ENCODE measurements around the gene TTC7B.

Gene TTC7B

GRCh38 chr14:90609376-90609775 is 206.9 kb downstream of the TTC7B start:
- Histone ChIP-seq H3K4me3 (ENCODE audit: low read depth, low read length, poor library complexity, severe bottlenecking) (no peak overlapping the region), H3K36me3 (ENCODE audit: insufficient read depth, low read length) (no peaks in the 10 kb centered on the region), H3K4me1 (ENCODE audit: insufficient read depth, low read length, severe bottlenecking) (no peaks in the 10 kb centered on the region), H3K27ac (ENCODE audit: low read depth, low read length, poor library complexity, severe bottlenecking) (no peak overlapping the region), H3K4me2 (ENCODE audit: low read length) (no peak overlapping the region), H3K27me3 (ENCODE audit: insufficient read depth, low read length) (no peaks in the 10 kb centered on the region), H3K9me3 (ENCODE audit: low read length) (no peaks in the 10 kb centered on the region), H3F3A (ENCODE audit: insufficient read depth, low read length) (no peaks in the 10 kb centered on the region), H2AFZ (ENCODE audit: low read length) (no peak overlapping the region), H3K9ac (ENCODE audit: low read length) (no peak overlapping the region), H3K9me2 (ENCODE audit: low read depth, low read length) (no peaks in the 10 kb centered on the region), H3K79me2 (ENCODE audit: insufficient read depth, low read length) (no peaks in the 10 kb centered on the region), H4K20me1 (ENCODE audit: insufficient read depth, low read length) (no peaks in the 10 kb centered on the region)
- TF ChIP-seq CTCF (IDR thresholded peaks at IDR 0.05; ENCODE audit: low read length) (no peak), EZH2 (IDR thresholded peaks at IDR 0.05; ENCODE audit: borderline replicate concordance, low read length) (no peak)

- Histone ChIP-seq H2AFZ (ENCODE audit: low read length) (no peak overlapping the region), H3K4me1 (ENCODE audit: insufficient read depth, low read length, severe bottlenecking) (no peaks in the 10 kb centered on the region), H3K79me2 (ENCODE audit: insufficient read depth, low read length) (no peaks in the 10 kb centered on the region), H3K36me3 (ENCODE audit: insufficient read depth, low read length) (no peaks in the 10 kb centered on the region), H3K4me3 (ENCODE audit: low read depth, low read length, poor library complexity, severe bottlenecking) (no peak overlapping the region), H4K20me1 (ENCODE audit: insufficient read depth, low read length) (no peaks in the 10 kb centered on the region), H3K27me3 (ENCODE audit: insufficient read depth, low read length) (no peaks in the 10 kb centered on the region), H3F3A (ENCODE audit: insufficient read depth, low read length) (no peaks in the 10 kb centered on the region), H3K9me3 (ENCODE audit: low read length) (no peaks in the 10 kb centered on the region), H3K27ac (ENCODE audit: low read depth, low read length, poor library complexity, severe bottlenecking) (no peak overlapping the region), H3K9ac (ENCODE audit: low read length) (no peak overlapping the region), H3K9me2 (ENCODE audit: low read depth, low read length) (no peaks in the 10 kb centered on the region), H3K4me2 (ENCODE audit: low read length) (no peak overlapping the region)
- no peak for TF ChIP-seq EZH2 (IDR thresholded peaks at IDR 0.05; ENCODE audit: borderline replicate concordance, low read length)
- TF ChIP-seq CTCF (IDR thresholded peaks at IDR 0.05; ENCODE audit: low read length), result no peak
These were observed 207.3 kb downstream of the TTC7B start for GRCh38 chr14:90608929-90609341.

GRCh38 chr14:90608281-90608680 is 207.9 kb downstream of the TTC7B start:
- no peaks in the 10 kb centered on the region for H3K9me2 ChIP-seq (ENCODE audit: low read depth, low read length)
- no peak overlapping the region for H3K4me3 ChIP-seq (ENCODE audit: low read depth, low read length, poor library complexity, severe bottlenecking)
- no peak for TF ChIP-seq EZH2 (IDR thresholded peaks at IDR 0.05; ENCODE audit: borderline replicate concordance, low read length)
- no peak for TF ChIP-seq CTCF (IDR thresholded peaks at IDR 0.05; ENCODE audit: low read length)
- H3K4me2 ChIP-seq (ENCODE audit: low read length), result no peak overlapping the region
- no peaks in the 10 kb centered on the region for H3K36me3 ChIP-seq (ENCODE audit: insufficient read depth, low read length)
- H3K9ac ChIP-seq (ENCODE audit: low read length), result no peak overlapping the region
- H3K4me1 ChIP-seq (ENCODE audit: insufficient read depth, low read length, severe bottlenecking), result no peaks in the 10 kb centered on the region
- H3F3A ChIP-seq (ENCODE audit: insufficient read depth, low read length), result no peaks in the 10 kb centered on the region
- H2AFZ ChIP-seq (ENCODE audit: low read length), result no peak overlapping the region
- H3K27ac ChIP-seq (ENCODE audit: low read depth, low read length, poor library complexity, severe bottlenecking), result no peak overlapping the region
- H4K20me1 ChIP-seq (ENCODE audit: insufficient read depth, low read length), result no peaks in the 10 kb centered on the region
- no peaks in the 10 kb centered on the region for H3K9me3 ChIP-seq (ENCODE audit: low read length)
- no peaks in the 10 kb centered on the region for H3K27me3 ChIP-seq (ENCODE audit: insufficient read depth, low read length)
- H3K79me2 ChIP-seq (ENCODE audit: insufficient read depth, low read length), result no peaks in the 10 kb centered on the region
